IMR-90 (cell line): ENCODE data around the gene MRPS34. TPM values are rescaled to one million over a fixed set of nuclear protein-coding genes. Genes with fewer than 3 reads are reported as not detected.

ENCODE experiments used
- ATAC-seq: fragments of 200-7000 bp; cut with Tn5 transposase; 2 replicates; pipeline ENCODE4 v1.9.1; 2020; ENCODE audit warnings: low read depth, mild to moderate bottlenecking, moderate library complexity
- BruUV-seq: library from RNA; stranded (reverse); fragments of 400-500 nt; replicated peaks from 2 replicates; lab custom pipeline; 2021; lab: Mats Ljungman, UMichigan
- CTCF ChIA-PET: fragments of 300-600 bp; formaldehyde crosslinking; extraction: SDS; loops from one replicate; lab custom pipeline; 2021; ENCODE audit warnings: antibody characterized with exemption; lab: Yijun Ruan, JAX
- POLR2A ChIA-PET: fragments of 300-600 bp; sonication (Branson Sonifier 250); formaldehyde crosslinking; loops from one replicate; lab custom pipeline; 2022; ENCODE audit warnings: antibody characterized with exemption; ENCODE audit not compliant: unreplicated experiment; lab: Charles Lee
- DNase-seq: peaks from one replicate; pipeline ENCODE4 v3.0.0; 2013
- H2AFZ ChIP-seq: replicated peaks from 2 replicates; pipeline ENCODE3; 2013; ENCODE audit warnings: low read length, mild to moderate bottlenecking; ENCODE audit not compliant: poor library complexity
- H2AK5ac ChIP-seq: 2 replicates; pipeline ENCODE4 v1.6.1; 2013; ENCODE audit warnings: low read depth, low read length, inconsistent platforms
- H2AK9ac ChIP-seq: replicated peaks from 2 replicates; pipeline ENCODE3; 2013; ENCODE audit warnings: mild to moderate bottlenecking, low read depth, low read length, moderate library complexity; ENCODE audit not compliant: poor library complexity
- H2BK120ac ChIP-seq: 2 replicates; pipeline ENCODE4 v1.6.1; 2013; ENCODE audit warnings: low read depth, low read length, inconsistent platforms
- H2BK15ac ChIP-seq: 3 replicates; pipeline ENCODE4 v1.6.1; 2013; ENCODE audit warnings: low read depth, low read length, inconsistent platforms
- H2BK20ac ChIP-seq: 2 replicates; pipeline ENCODE4 v1.6.1; 2013; ENCODE audit warnings: low read depth, mild to moderate bottlenecking, inconsistent platforms, low read length, moderate library complexity
- H2BK5ac ChIP-seq: 2 replicates; pipeline ENCODE4 v1.6.1; 2013; ENCODE audit warnings: mild to moderate bottlenecking, low read depth, low read length, inconsistent platforms; ENCODE audit not compliant: poor library complexity, severe bottlenecking
- H3K14ac ChIP-seq: replicated peaks from 2 replicates; pipeline ENCODE4 v1.6.1; 2013; ENCODE audit warnings: low read depth, low read length, inconsistent platforms
- H3K18ac ChIP-seq: 2 replicates; pipeline ENCODE4 v1.6.1; 2013; ENCODE audit warnings: low read depth, low read length, control low read depth
- H3K23ac ChIP-seq: 2 replicates; pipeline ENCODE4 v1.6.1; 2013; ENCODE audit warnings: low read depth, low read length, inconsistent platforms
- H3K27ac ChIP-seq: 2 replicates; pipeline ENCODE4 v1.5.1; 2013; ENCODE audit warnings: mild to moderate bottlenecking, control low read depth, low read length; ENCODE audit not compliant: insufficient read depth
- H3K27me3 ChIP-seq: 2 replicates; pipeline ENCODE4 v1.6.1; 2013; ENCODE audit warnings: low read length; ENCODE audit not compliant: control insufficient read depth, insufficient read depth
- H3K36me3 ChIP-seq: 2 replicates; pipeline ENCODE4 v1.6.1; 2013; ENCODE audit warnings: low read length, mixed read lengths; ENCODE audit not compliant: control insufficient read depth, insufficient read depth
- H3K4ac ChIP-seq: 2 replicates; pipeline ENCODE4 v1.6.1; 2013; ENCODE audit warnings: low read depth, low read length, inconsistent platforms
- H3K4me1 ChIP-seq: 2 replicates; pipeline ENCODE4 v1.6.1; 2013; ENCODE audit warnings: low read length, mixed read lengths; ENCODE audit not compliant: control insufficient read depth, insufficient read depth
- H3K4me2 ChIP-seq: 2 replicates; pipeline ENCODE4 v1.6.1; 2013; ENCODE audit warnings: low read depth, mild to moderate bottlenecking, control low read depth, low read length, moderate library complexity
- H3K4me3 ChIP-seq: 2 replicates; pipeline ENCODE4 v1.5.1; 2013; ENCODE audit warnings: low read depth, mild to moderate bottlenecking, control low read depth, low read length, moderate library complexity; ENCODE audit not compliant: insufficient read depth
- H3K56ac ChIP-seq: 2 replicates; pipeline ENCODE4 v1.6.1; 2013; ENCODE audit warnings: low read length, inconsistent platforms; ENCODE audit not compliant: insufficient read depth; ENCODE audit errors: extremely low read depth
- H3K79me1 ChIP-seq, 2 experiments: 2 replicates each; pipeline ENCODE4 v1.6.1; 2013; ENCODE audit warnings: low read length in 2 of 2, inconsistent platforms in 1 of 2, low read depth in 1 of 2
- H3K9ac ChIP-seq: 2 replicates; pipeline ENCODE4 v1.6.1; 2013; ENCODE audit warnings: low read depth, low read length, control low read depth
- H3K9me1 ChIP-seq: 2 replicates; pipeline ENCODE4 v1.6.1; 2013; ENCODE audit warnings: low read length, inconsistent platforms; ENCODE audit not compliant: insufficient read depth
- H3K9me3 ChIP-seq: 2 replicates; pipeline ENCODE4 v1.6.1; 2013; ENCODE audit warnings: low read length; ENCODE audit not compliant: control insufficient read depth, insufficient read depth
- H4K20me1 ChIP-seq: 2 replicates; pipeline ENCODE4 v1.6.1; 2013; ENCODE audit warnings: low read length, inconsistent platforms; ENCODE audit not compliant: insufficient read depth
- H4K5ac ChIP-seq: 2 replicates; pipeline ENCODE4 v1.6.1; 2013; ENCODE audit warnings: mild to moderate bottlenecking, low read depth, low read length, control low read depth
- H4K8ac ChIP-seq, 2 experiments: 2 replicates each; pipeline ENCODE4 v1.6.1; 2013; ENCODE audit warnings: low read depth in 2 of 2, low read length in 2 of 2, control low read depth in 1 of 2, inconsistent platforms in 1 of 2
- H4K91ac ChIP-seq: 2 replicates; pipeline ENCODE4 v1.6.1; 2013; ENCODE audit warnings: low read depth, low read length, inconsistent platforms; ENCODE audit not compliant: insufficient read depth
- BHLHE40 ChIP-seq: fragments of 150-350 bp; IDR thresholded peaks from 2 replicates; pipeline ENCODE4 v1.6.1; 2016; ENCODE audit warnings: mild to moderate bottlenecking, low read depth, low read length
- FOS ChIP-seq: fragments of 150-350 bp; IDR thresholded peaks from 2 replicates; pipeline ENCODE4 v1.6.1; 2016; ENCODE audit warnings: low read depth, low read length
- MAZ ChIP-seq: IDR thresholded peaks from 2 replicates; pipeline ENCODE4 v1.6.1; 2012; ENCODE audit warnings: low read depth, mild to moderate bottlenecking, low read length, improper control_type of control experiment, moderate library complexity, borderline replicate concordance
- MXI1 ChIP-seq: IDR thresholded peaks from 2 replicates; pipeline ENCODE4 v1.6.1; 2012; ENCODE audit warnings: low read depth, mild to moderate bottlenecking, low read length, moderate library complexity, borderline replicate concordance
- NFE2L2 ChIP-seq: fragments of 150-350 bp; IDR thresholded peaks from 2 replicates; pipeline ENCODE4 v1.6.1; 2016; ENCODE audit warnings: low read depth, mild to moderate bottlenecking, low read length
- POLR2A ChIP-seq: IDR thresholded peaks from 2 replicates; pipeline ENCODE4 v1.6.1; 2012; ENCODE audit warnings: mild to moderate bottlenecking, low read depth, low read length
- RAD21 ChIP-seq: IDR thresholded peaks from 2 replicates; pipeline ENCODE4 v1.6.1; 2012; ENCODE audit warnings: low read length, improper control_type of control experiment
- RFX5 ChIP-seq: IDR thresholded peaks from 2 replicates; pipeline ENCODE4 v1.8.0; 2012; ENCODE audit warnings: low read depth, mild to moderate bottlenecking, low read length, moderate library complexity
- SMC3 ChIP-seq: fragments of 150-350 bp; IDR thresholded peaks from 2 replicates; pipeline ENCODE4 v1.6.1; 2016; ENCODE audit warnings: low read depth, mild to moderate bottlenecking, antibody characterized with exemption, low read length, moderate library complexity
- whole genome bisulfite sequencing, 2 experiments: methylation state at CpG; one replicate each; pipeline versions ENCODE4 v1.1.5 to v1.1.7; 2013; ENCODE audit warnings: missing lambda C conversion rate in 2 of 2; ENCODE audit not compliant: insufficient read length in 1 of 2; ENCODE audit errors: extremely low coverage in 2 of 2; 5-methylcytosine and 5-hydroxymethylcytosine counted together
- dilution Hi-C: fragments of 300-500 bp; cut with HindIII; formaldehyde crosslinking; loops from one replicate; pipeline ENCODE4 v1.14.3; 2018; ENCODE audit warnings: low sequenced_read_pairs; ENCODE audit not compliant: unreplicated experiment
- in situ Hi-C: fragments of 300-500 bp; cut with MboI; formaldehyde crosslinking; loops from 3 replicates; pipeline ENCODE4 v1.14.3; 2019; ENCODE audit warnings: low sequenced_read_pairs, inconsistent platforms, mixed read lengths
- intact Hi-C: fragments of 100-400 bp; cut with micrococcal nuclease; formaldehyde crosslinking; loops from 2 replicates; pipeline ENCODE4 v1.10.0; 2022
- polyA plus RNA-seq, 3 experiments: library from polyadenylated mRNA; depleted of rRNA; stranded (reverse); fragments of >200 nt; gene quantifications; 2 replicates each; pipeline ENCODE4 v1.2.3, GENCODE V29; 2012; ENCODE audit warnings: low replicate concordance in 1 of 3
- total RNA-seq: library from RNA; depleted of rRNA; stranded (reverse); fragments of >200 nt; gene quantifications from 2 replicates; pipeline ENCODE4 v1.2.3, GENCODE V29; 2012
- TF ChIP-seq, protein P1 (sequence below): fragments of 150-350 bp; IDR thresholded peaks from 2 replicates; pipeline ENCODE4 v1.6.1; 2017; ENCODE audit warnings: mild to moderate bottlenecking, antibody characterized with exemption, low read length, low read depth
- TF ChIP-seq, protein P2 (sequence below): fragments of 150-350 bp; IDR thresholded peaks from 2 replicates; pipeline ENCODE4 v1.6.1; 2016; ENCODE audit warnings: low read depth, mild to moderate bottlenecking, low read length, moderate library complexity, borderline replicate concordance
- TF ChIP-seq, protein P3 (sequence below): conservative IDR thresholded peaks from 2 replicates; pipeline ENCODE4 v1.5.1; 2012; ENCODE audit warnings: mild to moderate bottlenecking, low read depth, low read length, improper control_type of control experiment

MRPS34 gene
- total and polyA plus RNA-seq, 2 of the 4 experiments (the other 2 are of a cell fraction): 68.5 to 80.4 TPM

DNA sequence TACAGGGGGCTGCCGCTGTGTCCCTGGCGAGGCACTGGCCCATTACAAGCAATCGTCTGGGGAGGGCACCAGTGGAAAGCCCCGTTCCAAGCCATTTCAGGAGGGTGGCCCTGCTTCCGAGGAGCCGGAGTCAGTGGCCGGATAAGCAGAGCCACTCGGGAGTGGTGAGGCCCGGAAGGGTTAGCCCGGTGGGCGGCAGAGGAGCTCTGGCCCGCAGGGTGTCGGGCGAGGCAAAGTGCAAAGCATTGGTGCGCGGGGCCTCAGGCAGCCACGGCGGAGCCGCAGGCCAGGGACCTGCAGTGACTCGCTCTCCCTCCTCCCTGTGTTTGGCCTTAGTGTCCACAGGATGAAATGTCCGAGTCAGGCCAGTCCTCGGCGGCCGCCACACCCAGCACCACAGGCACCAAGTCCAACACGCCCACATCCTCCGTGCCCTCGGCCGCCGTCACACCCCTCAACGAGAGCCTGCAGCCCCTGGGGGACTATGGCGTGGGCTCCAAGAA is 26.2 kb downstream of the MRPS34 start:
- Histone ChIP-seq H3K79me1 (peaks cover 15 to 40% of the 10 kb centered on the region in 2 experiments; a peak in 2 of 4 replicates), H3K23ac (no peak overlapping the region), H4K20me1 (peaks cover 13% of the 10 kb centered on the region; the same call in 1 of the 2 replicates), H4K8ac (no peak overlapping the region), H2BK120ac (no peak overlapping the region), H3K18ac (no peak overlapping the region), H3K4me2 (no peak overlapping the region), H3K4me3 (no peak overlapping the region), H2BK15ac (no peak overlapping the region), H3K9me1 (peaks cover 6% of the 10 kb centered on the region; the same call in 1 of the 2 replicates), H3K27me3 (no peaks in the 10 kb centered on the region), H3K4me1 (peaks cover 2% of the 10 kb centered on the region; the same call in 1 of the 2 replicates), H2AFZ (peak overlapping the region; percentile 11), H2AK5ac (no peak overlapping the region), H3K36me3 (peaks cover 63% of the 10 kb centered on the region), H4K91ac (no peak overlapping the region), H4K5ac (no peak overlapping the region), H2AK9ac (peak overlapping the region; percentile 76), H3K4ac (0 out of 2 replicates have a peak overlapping the region, but pooled peaks have one; percentile 5), H3K27ac (no peak overlapping the region), H3K56ac (no peak overlapping the region), H3K9ac (no peak overlapping the region), H2BK20ac (no peak overlapping the region), H3K9me3 (no peaks in the 10 kb centered on the region), H3K14ac (no peak overlapping the region), H2BK5ac (no peak overlapping the region)
- 97% methylated on average over 9 of the region's 31 CpGs; no CpG with 5 or more reads in 1 of the 2 experiments for WGBS, 2 experiments
- TF ChIP-seq FOS (no peak), RFX5 (no peak), POLR2A (no peak), NFE2L2 (no peak), RAD21 (no peak), SMC3 (no peak), MXI1 (no peak), BHLHE40 (no peak), MAZ (no peak)
- TF ChIP-seq, protein P1, sequence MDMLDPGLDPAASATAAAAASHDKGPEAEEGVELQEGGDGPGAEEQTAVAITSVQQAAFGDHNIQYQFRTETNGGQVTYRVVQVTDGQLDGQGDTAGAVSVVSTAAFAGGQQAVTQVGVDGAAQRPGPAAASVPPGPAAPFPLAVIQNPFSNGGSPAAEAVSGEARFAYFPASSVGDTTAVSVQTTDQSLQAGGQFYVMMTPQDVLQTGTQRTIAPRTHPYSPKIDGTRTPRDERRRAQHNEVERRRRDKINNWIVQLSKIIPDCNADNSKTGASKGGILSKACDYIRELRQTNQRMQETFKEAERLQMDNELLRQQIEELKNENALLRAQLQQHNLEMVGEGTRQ: no peak
- TF ChIP-seq, protein P2, sequence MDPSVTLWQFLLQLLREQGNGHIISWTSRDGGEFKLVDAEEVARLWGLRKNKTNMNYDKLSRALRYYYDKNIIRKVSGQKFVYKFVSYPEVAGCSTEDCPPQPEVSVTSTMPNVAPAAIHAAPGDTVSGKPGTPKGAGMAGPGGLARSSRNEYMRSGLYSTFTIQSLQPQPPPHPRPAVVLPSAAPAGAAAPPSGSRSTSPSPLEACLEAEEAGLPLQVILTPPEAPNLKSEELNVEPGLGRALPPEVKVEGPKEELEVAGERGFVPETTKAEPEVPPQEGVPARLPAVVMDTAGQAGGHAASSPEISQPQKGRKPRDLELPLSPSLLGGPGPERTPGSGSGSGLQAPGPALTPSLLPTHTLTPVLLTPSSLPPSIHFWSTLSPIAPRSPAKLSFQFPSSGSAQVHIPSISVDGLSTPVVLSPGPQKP: no peak
- TF ChIP-seq, protein P3, sequence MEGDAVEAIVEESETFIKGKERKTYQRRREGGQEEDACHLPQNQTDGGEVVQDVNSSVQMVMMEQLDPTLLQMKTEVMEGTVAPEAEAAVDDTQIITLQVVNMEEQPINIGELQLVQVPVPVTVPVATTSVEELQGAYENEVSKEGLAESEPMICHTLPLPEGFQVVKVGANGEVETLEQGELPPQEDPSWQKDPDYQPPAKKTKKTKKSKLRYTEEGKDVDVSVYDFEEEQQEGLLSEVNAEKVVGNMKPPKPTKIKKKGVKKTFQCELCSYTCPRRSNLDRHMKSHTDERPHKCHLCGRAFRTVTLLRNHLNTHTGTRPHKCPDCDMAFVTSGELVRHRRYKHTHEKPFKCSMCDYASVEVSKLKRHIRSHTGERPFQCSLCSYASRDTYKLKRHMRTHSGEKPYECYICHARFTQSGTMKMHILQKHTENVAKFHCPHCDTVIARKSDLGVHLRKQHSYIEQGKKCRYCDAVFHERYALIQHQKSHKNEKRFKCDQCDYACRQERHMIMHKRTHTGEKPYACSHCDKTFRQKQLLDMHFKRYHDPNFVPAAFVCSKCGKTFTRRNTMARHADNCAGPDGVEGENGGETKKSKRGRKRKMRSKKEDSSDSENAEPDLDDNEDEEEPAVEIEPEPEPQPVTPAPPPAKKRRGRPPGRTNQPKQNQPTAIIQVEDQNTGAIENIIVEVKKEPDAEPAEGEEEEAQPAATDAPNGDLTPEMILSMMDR: no peak
- CTCF ChIA-PET: interaction anchor here (1.4 kb wide), 1 partner anchor 41 kb away, joined by 7 read pairs; the partner anchor contains the start of gene MAPK8IP3
- POLR2A ChIA-PET: interaction anchor here (0.8 kb wide), 1 partner anchor 39 kb away, joined by 5 read pairs; no protein-coding TSS in a partner anchor
- intact Hi-C loops: no loop called here
- ATAC-seq: no peak
- no TSS peak for BruUV-seq
- DNase-seq: no peak
- dilution Hi-C loops: no loop called here
- in situ Hi-C loops: no loop called here
